Mesendoderm (in vitro differentiated cells): Measurements from ENCODE around the gene OR4F15.

Experiments
- DNase-seq: peaks from one replicate; pipeline ENCODE4 v3.0.0; 2013
- H2AK5ac ChIP-seq: 2 replicates; pipeline ENCODE4 v1.6.1; 2013; ENCODE audit warnings: low read length, inconsistent platforms
- H2BK120ac ChIP-seq: 2 replicates; pipeline ENCODE4 v1.6.1; 2013; ENCODE audit warnings: low read depth, mild to moderate bottlenecking, low read length, moderate library complexity, mixed read lengths
- H2BK15ac ChIP-seq: replicated peaks from 2 replicates; pipeline ENCODE4 v1.6.1; 2013; ENCODE audit warnings: low read depth, mild to moderate bottlenecking, moderate library complexity
- H2BK5ac ChIP-seq: 2 replicates; pipeline ENCODE4 v1.6.1; 2013; ENCODE audit warnings: low read length, inconsistent platforms
- H3K18ac ChIP-seq: 2 replicates; pipeline ENCODE4 v1.6.1; 2013; ENCODE audit warnings: mild to moderate bottlenecking, low read length, mixed read lengths
- H3K23ac ChIP-seq: one replicate; pipeline ENCODE4 v1.6.1; 2013; ENCODE audit warnings: low read length
- H3K27ac ChIP-seq: 2 replicates; pipeline ENCODE4 v1.5.1; 2013; ENCODE audit warnings: low read depth, mild to moderate bottlenecking, inconsistent platforms, low read length, moderate library complexity
- H3K27me3 ChIP-seq: 2 replicates; pipeline ENCODE4 v1.6.1; 2013; ENCODE audit warnings: low read length, control low read depth, mild to moderate bottlenecking, inconsistent platforms; ENCODE audit not compliant: insufficient read depth, poor library complexity
- H3K36me3 ChIP-seq: 2 replicates; pipeline ENCODE4 v1.6.1; 2013; ENCODE audit warnings: low read length, inconsistent platforms; ENCODE audit not compliant: control insufficient read depth, insufficient read depth
- H3K4ac ChIP-seq: one replicate; pipeline ENCODE4 v1.6.1; 2013; ENCODE audit warnings: low read depth, mild to moderate bottlenecking, low read length, moderate library complexity
- H3K4me1 ChIP-seq: 2 replicates; pipeline ENCODE4 v1.6.1; 2013; ENCODE audit warnings: low read depth, low read length, inconsistent platforms; ENCODE audit not compliant: control insufficient read depth
- H3K4me2 ChIP-seq: 2 replicates; pipeline ENCODE4 v1.6.1; 2013; ENCODE audit warnings: low read length
- H3K4me3 ChIP-seq: 2 replicates; pipeline ENCODE4 v1.5.1; 2013; ENCODE audit warnings: mild to moderate bottlenecking, low read length
- H3K56ac ChIP-seq: one replicate; pipeline ENCODE4 v1.6.1; 2013; ENCODE audit warnings: low read length
- H3K79me1 ChIP-seq: 2 replicates; pipeline ENCODE4 v1.6.1; 2013; ENCODE audit warnings: low read length, inconsistent platforms
- H3K79me2 ChIP-seq: 2 replicates; pipeline ENCODE4 v1.6.1; 2013; ENCODE audit warnings: mild to moderate bottlenecking, low read length; ENCODE audit not compliant: control insufficient read depth, insufficient read depth
- H3K9ac ChIP-seq: 2 replicates; pipeline ENCODE4 v1.6.1; 2013; ENCODE audit warnings: low read length, inconsistent platforms
- H4K5ac ChIP-seq: one replicate; pipeline ENCODE4 v1.6.1; 2013; ENCODE audit warnings: low read length
- H4K8ac ChIP-seq: one replicate; pipeline ENCODE4 v1.6.1; 2013; ENCODE audit warnings: low read depth, mild to moderate bottlenecking, control low read depth, low read length, moderate library complexity
- WGBS: extraction: QIAGEN DNeasy Blood & Tissue Kit; methylation state at CpG from one replicate; pipeline ENCODE4 v1.1.7; 2013; ENCODE audit warnings: low lambda C conversion rate, missing lambda C conversion rate; ENCODE audit not compliant: insufficient coverage; ENCODE audit errors: extremely low coverage; 5-methylcytosine and 5-hydroxymethylcytosine counted together

Gene OR4F15

DNA sequence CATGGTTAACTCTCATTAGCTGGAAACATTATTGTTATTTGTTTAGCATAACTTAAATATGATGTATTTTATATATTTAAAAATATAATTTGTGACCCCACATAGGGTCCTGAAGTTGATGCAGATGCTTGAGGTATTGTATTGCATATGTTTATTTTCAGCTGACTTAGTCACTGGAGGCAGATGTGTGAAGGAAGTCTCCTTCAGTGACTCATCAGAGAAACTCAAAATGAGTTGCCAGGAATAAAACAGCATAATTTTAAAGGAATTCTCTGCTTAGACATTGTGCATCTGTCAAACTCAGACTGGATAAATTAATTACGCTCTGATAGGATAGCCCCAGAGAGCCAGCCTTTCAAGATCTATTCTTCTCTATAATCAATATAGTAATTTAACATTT is 16.5 kb upstream of the OR4F15 start:
- Histone ChIP-seq H2AK5ac (no peak overlapping the region), H3K27me3 (no peaks in the 10 kb centered on the region), H3K23ac (no peak overlapping the region), H3K79me1 (no peaks in the 10 kb centered on the region), H2BK120ac (no peak overlapping the region), H3K4me1 (no peaks in the 10 kb centered on the region), H3K79me2 (no peaks in the 10 kb centered on the region), H3K9ac (no peak overlapping the region), H3K4me3 (no peak overlapping the region), H3K18ac (no peak overlapping the region), H2BK15ac (no peak overlapping the region), H3K4ac (no peak overlapping the region), H3K4me2 (no peak overlapping the region), H2BK5ac (no peak overlapping the region), H4K8ac (no peak overlapping the region), H4K5ac (no peak overlapping the region), H3K36me3 (no peaks in the 10 kb centered on the region), H3K27ac (no peak overlapping the region), H3K56ac (no peak overlapping the region)
- no CpG with 5 or more reads among the region's 1 CpG for WGBS
- DNase-seq = no peak

DNA sequence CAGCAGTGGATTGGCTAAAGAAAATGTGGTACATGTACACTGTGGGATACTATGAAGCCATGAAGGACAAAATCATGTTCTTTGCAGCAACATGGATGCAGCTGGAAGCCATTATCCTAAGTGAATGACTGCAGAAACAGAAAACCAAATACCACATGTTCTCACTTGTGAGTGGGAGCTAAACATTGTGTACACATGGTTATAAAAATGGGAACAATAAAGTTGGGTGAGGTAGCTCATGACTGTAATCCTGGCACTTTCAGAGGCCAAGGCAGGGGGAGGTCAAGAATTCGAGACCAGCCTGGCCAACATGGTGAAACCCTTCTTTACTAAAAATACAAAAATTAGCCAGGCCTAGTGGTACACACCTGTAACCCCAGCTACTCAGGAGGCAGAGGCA is 12.3 kb upstream of the OR4F15 start:
- H3K36me3 ChIP-seq = no peaks in the 10 kb centered on the region
- H3K27me3 ChIP-seq = no peaks in the 10 kb centered on the region
- H4K5ac ChIP-seq = no peak overlapping the region
- no peak overlapping the region for H3K4me2 ChIP-seq
- H3K27ac ChIP-seq = no peak overlapping the region
- no peak overlapping the region for H3K4me3 ChIP-seq
- no peaks in the 10 kb centered on the region for H3K4me1 ChIP-seq
- no peak for DNase-seq
- H2AK5ac ChIP-seq = no peak overlapping the region
- no peaks in the 10 kb centered on the region for H3K79me1 ChIP-seq
- H3K56ac ChIP-seq = no peak overlapping the region
- no peak overlapping the region for H3K9ac ChIP-seq
- H2BK15ac ChIP-seq = no peak overlapping the region
- H3K79me2 ChIP-seq = no peaks in the 10 kb centered on the region
- H2BK120ac ChIP-seq = no peak overlapping the region
- H4K8ac ChIP-seq = no peak overlapping the region
- H2BK5ac ChIP-seq = no peak overlapping the region
- H3K18ac ChIP-seq = no peak overlapping the region
- no peak overlapping the region for H3K4ac ChIP-seq
- no CpG with 5 or more reads among the region's 1 CpG for WGBS
- H3K23ac ChIP-seq = no peak overlapping the region

DNA sequence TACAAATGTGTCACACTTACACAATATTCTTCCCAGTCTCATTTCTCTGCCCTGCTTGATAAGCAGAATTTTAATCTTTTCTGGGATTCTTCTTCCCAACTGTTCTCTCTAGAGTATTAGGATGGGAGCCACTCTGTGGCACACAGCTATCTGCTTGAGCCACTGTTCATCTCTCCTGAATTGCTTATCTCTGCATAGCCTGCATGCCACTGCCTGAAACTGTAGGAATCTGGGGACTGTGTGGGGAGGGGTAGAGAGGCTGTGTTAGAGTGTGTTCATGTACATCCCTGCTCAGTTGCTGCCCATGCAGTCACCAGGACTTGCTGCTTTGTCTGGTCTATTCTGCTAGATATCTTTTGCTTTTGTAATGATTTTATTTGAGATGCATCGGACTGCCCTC is 11.0 kb upstream of the OR4F15 start:
- Histone ChIP-seq H2BK5ac (no peak overlapping the region), H2BK120ac (no peak overlapping the region), H3K79me1 (no peaks in the 10 kb centered on the region), H4K5ac (no peak overlapping the region), H3K27ac (no peak overlapping the region), H3K18ac (no peak overlapping the region), H3K79me2 (no peaks in the 10 kb centered on the region), H3K4me1 (no peaks in the 10 kb centered on the region), H2BK15ac (no peak overlapping the region), H3K27me3 (no peaks in the 10 kb centered on the region), H2AK5ac (no peak overlapping the region), H3K4me3 (no peak overlapping the region), H3K4me2 (no peak overlapping the region), H3K36me3 (no peaks in the 10 kb centered on the region), H3K4ac (no peak overlapping the region), H4K8ac (no peak overlapping the region), H3K56ac (no peak overlapping the region), H3K23ac (no peak overlapping the region), H3K9ac (no peak overlapping the region)
- no peak for DNase-seq
- no CpG with 5 or more reads among the region's 1 CpG for WGBS

DNA sequence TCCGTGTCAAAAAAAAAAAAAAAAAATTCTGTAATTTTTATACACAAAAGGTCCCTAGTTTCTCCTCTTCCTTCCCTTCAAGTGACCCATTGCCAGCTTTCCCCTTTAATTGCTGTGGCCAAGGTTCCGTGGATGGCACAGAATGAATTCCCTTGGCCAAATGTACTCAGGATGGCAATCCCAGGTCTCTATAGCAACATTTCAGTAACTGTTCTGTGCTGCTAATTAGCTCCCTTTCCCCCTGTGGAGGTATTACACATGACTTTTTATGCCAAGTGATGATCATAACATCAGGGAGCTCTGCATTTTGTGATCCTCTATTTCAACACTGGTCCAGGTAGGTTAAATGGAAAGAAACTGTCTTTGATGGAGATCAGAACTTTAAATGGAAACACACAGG is 8.8 kb upstream of the OR4F15 start, which contains the start of gene OR4F6:
Gene OR4F6 (plus strand): TSS at position 301 of the 400 bp plus-strand sequence. CDS start 2,211 bp downstream, outside the sequence.
- Histone ChIP-seq H3K27me3 (no peaks in the 10 kb centered on the region), H3K9ac (no peak within 1 kb of the TSS), H3K36me3 (no peaks in the 10 kb centered on the region), H3K56ac (no peak within 1 kb of the TSS), H2BK5ac (no peak within 1 kb of the TSS), H2BK15ac (no peak within 1 kb of the TSS), H4K8ac (no peak within 1 kb of the TSS), H3K23ac (no peak within 1 kb of the TSS), H3K4me1 (no peaks in the 10 kb centered on the region), H2AK5ac (no peak within 1 kb of the TSS), H2BK120ac (no peak within 1 kb of the TSS), H3K4ac (no peak within 1 kb of the TSS), H3K79me1 (no peaks in the 10 kb centered on the region), H3K27ac (no peak within 1 kb of the TSS), H4K5ac (no peak within 1 kb of the TSS), H3K79me2 (no peaks in the 10 kb centered on the region), H3K4me2 (no peak within 1 kb of the TSS), H3K4me3 (no peak within 1 kb of the TSS), H3K18ac (no peak within 1 kb of the TSS)
- DNase-seq = no peak
- no CpG with 5 or more reads among the region's 2 CpGs for WGBS

DNA sequence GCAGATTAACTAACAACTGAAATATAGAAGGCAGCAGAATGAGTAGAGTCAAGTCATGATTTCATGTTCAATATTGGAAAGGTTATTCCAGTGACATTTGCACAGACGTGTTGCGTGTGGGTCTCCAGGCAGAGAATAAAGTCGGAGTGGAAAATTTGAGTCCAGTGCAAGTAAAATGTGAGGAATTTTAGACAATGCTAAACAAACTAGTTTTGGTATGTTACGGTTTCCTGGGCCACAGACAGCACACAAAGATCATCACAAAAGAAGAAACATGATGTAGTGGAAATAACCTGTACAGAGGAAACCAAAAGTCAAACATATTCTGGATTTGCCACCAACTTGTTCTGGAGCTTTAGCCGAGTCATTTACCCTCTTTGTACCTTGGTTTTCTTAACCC is 8.3 kb upstream of the OR4F15 start:
- no peak overlapping the region for H2AK5ac ChIP-seq
- no peaks in the 10 kb centered on the region for H3K4me1 ChIP-seq
- no peak overlapping the region for H3K23ac ChIP-seq
- H3K79me2 ChIP-seq = no peaks in the 10 kb centered on the region
- H3K56ac ChIP-seq = no peak overlapping the region
- no peak overlapping the region for H4K5ac ChIP-seq
- DNase-seq = no peak
- H2BK15ac ChIP-seq = no peak overlapping the region
- no peaks in the 10 kb centered on the region for H3K79me1 ChIP-seq
- H3K9ac ChIP-seq = no peak overlapping the region
- no peak overlapping the region for H3K4me3 ChIP-seq
- no peaks in the 10 kb centered on the region for H3K27me3 ChIP-seq
- WGBS = no CpG with 5 or more reads among the region's 5 CpGs
- no peak overlapping the region for H3K27ac ChIP-seq
- no peak overlapping the region for H2BK120ac ChIP-seq
- no peak overlapping the region for H3K4me2 ChIP-seq
- H3K18ac ChIP-seq = no peak overlapping the region
- H3K4ac ChIP-seq = no peak overlapping the region
- H4K8ac ChIP-seq = no peak overlapping the region
- no peaks in the 10 kb centered on the region for H3K36me3 ChIP-seq
- no peak overlapping the region for H2BK5ac ChIP-seq

DNA sequence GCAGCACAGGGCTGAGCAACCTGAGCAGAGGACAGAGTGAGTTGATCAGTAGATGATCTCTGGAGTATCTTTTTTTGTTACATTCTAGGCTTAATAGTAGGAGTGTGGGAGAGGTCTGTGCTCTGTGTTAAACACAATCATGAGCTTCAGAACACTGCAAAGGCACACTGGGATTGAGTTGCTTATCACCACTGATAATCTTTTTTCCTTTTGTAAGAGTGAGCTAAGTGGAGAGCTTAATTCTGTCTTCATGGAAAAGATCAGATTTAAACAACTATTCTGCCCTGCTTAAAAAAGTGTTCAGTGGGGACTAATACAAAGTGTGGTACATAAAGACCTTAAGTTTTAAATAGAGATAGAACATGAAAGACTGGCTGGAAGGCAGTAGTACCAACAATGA is 7.6 kb upstream of the OR4F15 start:
- no peak for DNase-seq
- H2BK120ac ChIP-seq = no peak overlapping the region
- H3K4ac ChIP-seq = no peak overlapping the region
- no peak overlapping the region for H4K5ac ChIP-seq
- H3K23ac ChIP-seq = no peak overlapping the region
- H3K79me1 ChIP-seq = no peaks in the 10 kb centered on the region
- no peaks in the 10 kb centered on the region for H3K79me2 ChIP-seq
- H3K4me3 ChIP-seq = no peak overlapping the region
- H3K4me2 ChIP-seq = no peak overlapping the region
- no peak overlapping the region for H2BK5ac ChIP-seq
- no peaks in the 10 kb centered on the region for H3K36me3 ChIP-seq
- H4K8ac ChIP-seq = no peak overlapping the region
- no peak overlapping the region for H3K56ac ChIP-seq
- H3K9ac ChIP-seq = no peak overlapping the region
- H2BK15ac ChIP-seq = no peak overlapping the region
- no peaks in the 10 kb centered on the region for H3K27me3 ChIP-seq
- H3K27ac ChIP-seq = no peak overlapping the region
- H3K4me1 ChIP-seq = no peaks in the 10 kb centered on the region
- no peak overlapping the region for H3K18ac ChIP-seq
- H2AK5ac ChIP-seq = no peak overlapping the region
